ENCODE measurements around the gene CYTH1. TPM values are rescaled to one million over a fixed set of nuclear protein-coding genes. Genes with fewer than 3 reads are reported as not detected.

CYTH1 gene
- total and polyA plus RNA-seq, 10 of the 15 experiments (the other 5 are each of a cell fraction or from before 2014, with no cell fraction given), result 6.6 to 188 (median 145) TPM

GRCh38 chr17:78731904-78732303 lies 50.2 kb downstream of the CYTH1 start:
- CTCF ChIA-PET, result interaction anchor here (7.5 to 10.7 kb wide), 2 partner anchors 8 to 24 kb away, joined by 78 to 85 read pairs; no protein-coding TSS in a partner anchor
- H3K4me1 ChIP-seq (ENCODE audit: control insufficient read depth, insufficient read depth, low read length), result peaks cover 32% of the 10 kb centered on the region
- BruUV-seq (replicated peaks), result TSS peak; percentile 7
- DNase-seq (ENCODE audit: low read depth, low spot score) (no peak), ATAC-seq (no peak), FAIRE-seq (no peak)
- peak overlapping the region; percentile 70 for H3K4me3 ChIP-seq
- no peak overlapping the region for H2AFZ ChIP-seq (ENCODE audit: control insufficient read depth, low read depth, low read length)
- H4K20me1 ChIP-seq (ENCODE audit: control insufficient read depth, insufficient read depth), result peaks cover 1% of the 10 kb centered on the region; the same call in 1 of the 2 replicates
- SMC1A ChIA-PET (ENCODE audit: uncharacterized antibody, unreplicated experiment), result interaction anchor here (1.9 to 20.6 kb wide), 3 partner anchors 8 to 20 kb away, joined by 8 to 490 read pairs (median 31); no protein-coding TSS in a partner anchor
- RAD21 ChIA-PET (ENCODE audit: unreplicated experiment), result interaction anchor here (1.7 to 20.3 kb wide), 3 partner anchors 18 to 39 kb away, joined by 3 to 537 read pairs (median 10); no protein-coding TSS in a partner anchor
- POLR2A ChIA-PET, result interaction anchor here (0.6 to 21.4 kb wide), 5 partner anchors 8 to 35 kb away, joined by 3 to 384 read pairs (median 12); no protein-coding TSS in a partner anchor
- in situ Hi-C loops (cut with MboI) (no loop called here), intact Hi-C loops (cut with micrococcal nuclease; ENCODE audit: unreplicated experiment) (no loop called here)
- H3K79me2 ChIP-seq (ENCODE audit: control insufficient read depth, insufficient read depth, low read length), result peaks cover 95% of the 10 kb centered on the region
- H3K9me3 ChIP-seq (replicated peaks; ENCODE audit: control insufficient read depth, insufficient read depth, low read length), result no peaks in the 10 kb centered on the region
- TF ChIP-seq RUNX3 (IDR thresholded peaks at IDR 0.05; ENCODE audit: low read length), result no peak
- no peak for TF ChIP-seq MXI1 (IDR thresholded peaks at IDR 0.05; ENCODE audit: low read depth, low read length)
- TF ChIP-seq ZNF217 (IDR thresholded peaks at IDR 0.05), result no peak
- WGBS (ENCODE audit: insufficient coverage, insufficient replicate concordance, low lambda C conversion rate, missing lambda C conversion rate), result 19% methylated on average over 5 of the region's 5 CpGs
- H3K9ac ChIP-seq (ENCODE audit: control insufficient read depth, insufficient read depth, low read length), result peak overlapping the region; percentile 70
- peak overlapping the region; percentile 92 for H3K27ac ChIP-seq (ENCODE audit: control insufficient read depth, insufficient read depth)
- peaks cover 3 to 8% of the 10 kb centered on the region in 2 experiments for H3K36me3 ChIP-seq (ENCODE audit: control insufficient read depth in 2 of 2, insufficient read depth in 2 of 2, low read length in 1 of 2)
- H3K4me2 ChIP-seq (ENCODE audit: control insufficient read depth, insufficient read depth), result peak overlapping the region; percentile 87
- H3K27me3 ChIP-seq (replicated peaks in 1 of 2; ENCODE audit: control insufficient read depth in 2 of 2, insufficient read depth in 2 of 2, low read length in 1 of 2), result no peaks in the 10 kb centered on the region

- FAIRE-seq (no peak), ATAC-seq (0 out of 3 replicates have a peak, but pooled peaks have one; percentile 4), DNase-seq (ENCODE audit: low read depth, low spot score) (no peak)
- Histone ChIP-seq H3K4me2 (ENCODE audit: control insufficient read depth, insufficient read depth) (peak overlapping the region; percentile 90), H3K4me3 (peak overlapping the region; percentile 67), H4K20me1 (ENCODE audit: control insufficient read depth, insufficient read depth) (0 out of 2 replicates have a peak, but pooled peaks cover 5% of the 10 kb centered on the region), H3K36me3 (ENCODE audit: control insufficient read depth in 2 of 2, insufficient read depth in 2 of 2, low read length in 1 of 2) (peaks cover 8 to 11% of the 10 kb centered on the region in 2 experiments), H3K4me1 (ENCODE audit: control insufficient read depth, insufficient read depth, low read length) (peaks cover 55% of the 10 kb centered on the region), H3K9me3 (replicated peaks; ENCODE audit: control insufficient read depth, insufficient read depth, low read length) (no peaks in the 10 kb centered on the region), H2AFZ (ENCODE audit: control insufficient read depth, low read depth, low read length) (no peak overlapping the region), H3K27me3 (replicated peaks in 1 of 2; ENCODE audit: control insufficient read depth in 2 of 2, insufficient read depth in 2 of 2, low read length in 1 of 2) (no peaks in the 10 kb centered on the region), H3K79me2 (ENCODE audit: control insufficient read depth, insufficient read depth, low read length) (peaks cover 95% of the 10 kb centered on the region), H3K9ac (ENCODE audit: control insufficient read depth, insufficient read depth, low read length) (peak overlapping the region; percentile 60), H3K27ac (ENCODE audit: control insufficient read depth, insufficient read depth) (peak overlapping the region; percentile 74)
- WGBS (ENCODE audit: insufficient coverage, insufficient replicate concordance, low lambda C conversion rate, missing lambda C conversion rate), result 0% methylated on average over 1 of the region's 1 CpG
- CTCF ChIA-PET, result interaction anchor here (1.2 to 2.1 kb wide), 5 partner anchors 12 to 44 kb away, joined by 3 to 13 read pairs (median 6); no protein-coding TSS in a partner anchor
- TF ChIP-seq EED (IDR thresholded peaks at IDR 0.05; ENCODE audit: low read depth) (peak; percentile 18; the same call in 1 of the 2 replicates), MEF2B (IDR thresholded peaks at IDR 0.05; ENCODE audit: partially characterized antibody, poor library complexity, severe bottlenecking) (no peak), FOXM1 (IDR thresholded peaks at IDR 0.05; ENCODE audit: low read depth, low read length) (0 out of 2 replicates have a peak, but pooled peaks have one; percentile 39), POLR2A (IDR thresholded peaks at IDR 0.05; ENCODE audit: low read depth, low read length) (no peak), IKZF2 (IDR thresholded peaks at IDR 0.05) (peak; percentile 31 to 38; a peak in 2 of 4 replicates), IKZF1 (conservative IDR thresholded peaks at IDR 0.05) (peak; percentile 32; the same call in 1 of the 2 replicates), REST (IDR thresholded peaks at IDR 0.05; ENCODE audit: low read depth, low read length) (no peak)
- RAD21 ChIA-PET (ENCODE audit: unreplicated experiment), result interaction anchor here (0.5 to 20.3 kb wide), 7 partner anchors 16 to 51 kb away, joined by 3 to 537 read pairs (median 3); no protein-coding TSS in a partner anchor
- SMC1A ChIA-PET (ENCODE audit: uncharacterized antibody, unreplicated experiment), result interaction anchor here (1.3 to 20.6 kb wide), 5 partner anchors 11 to 46 kb away, joined by 3 to 490 read pairs (median 10); no protein-coding TSS in a partner anchor
- POLR2A ChIA-PET, result interaction anchor here (1.3 to 21.4 kb wide), 3 partner anchors 8 to 33 kb away, joined by 6 to 384 read pairs (median 12); no protein-coding TSS in a partner anchor
- in situ Hi-C loops (cut with MboI) (no loop called here), intact Hi-C loops (cut with micrococcal nuclease; ENCODE audit: unreplicated experiment) (no loop called here)
- no TSS peak for BruUV-seq (replicated peaks)
Measured at GRCh38 chr17:78729641-78730040, 52.4 kb downstream of the CYTH1 start.

All from GM12878 (cell line).